Epidermal melanocyte (primary cell): ENCODE results near the gene RTP2.
"Not testable (repeated sequence)": the region's sequence is repeated elsewhere in the genome, so short reads cannot be mapped to it uniquely, and the experiment has no call there.

Experiments
- DNase-seq: peaks from one replicate; pipeline ENCODE4 v3.0.0; 2011; ENCODE audit warnings: low spot score; ENCODE audit not compliant: insufficient read length

Gene RTP2

GRCh38 chr3:187714404-187714979 is 12.1 kb upstream of the RTP2 start:
- peak; percentile 65 for DNase-seq

GRCh38 chr3:187713504-187713903 is 11.1 kb upstream of the RTP2 start:
- DNase-seq: no peak

- no peak for DNase-seq
These were observed 6.8 kb upstream of the RTP2 start for GRCh38 chr3:187709155-187709554.

- no peak for DNase-seq
These were observed 6.3 kb upstream of the RTP2 start for GRCh38 chr3:187708696-187709095.

- DNase-seq: no peak
These were observed 4.6 kb upstream of the RTP2 start for GRCh38 chr3:187706971-187707370.

- no peak for DNase-seq
These were observed 2.8 kb upstream of the RTP2 start for GRCh38 chr3:187705164-187705563.

GRCh38 chr3:187700249-187700648 is 2.1 kb downstream of the RTP2 start:
- no peak for DNase-seq

- DNase-seq: no peak
These were observed 3.6 kb downstream of the RTP2 start for GRCh38 chr3:187698499-187699399.

- no peak for DNase-seq
These were observed 6.3 kb downstream of the RTP2 start for GRCh38 chr3:187696021-187696420.

- DNase-seq: no peak
These were observed 6.9 kb downstream of the RTP2 start for GRCh38 chr3:187695449-187695848.

- DNase-seq: no peak
These were observed 7.6 kb downstream of the RTP2 start for GRCh38 chr3:187694801-187695200.

- no peak for DNase-seq
These were observed 8.9 kb downstream of the RTP2 start for GRCh38 chr3:187693431-187693830.

- no peak for DNase-seq
These were observed 12.4 kb downstream of the RTP2 start for GRCh38 chr3:187689984-187690383.

- no peak for DNase-seq
These were observed 15.6 kb downstream of the RTP2 start for GRCh38 chr3:187686621-187687273.

- no peak for DNase-seq
These were observed 16.4 kb downstream of the RTP2 start for GRCh38 chr3:187685948-187686347.

GRCh38 chr3:187684880-187685279 is 17.5 kb downstream of the RTP2 start:
- no peak for DNase-seq

- no peak for DNase-seq
These were observed 17.9 kb downstream of the RTP2 start for GRCh38 chr3:187684444-187684843.

- DNase-seq: not testable (repeated sequence)
These were observed 20.6 kb downstream of the RTP2 start for GRCh38 chr3:187681756-187682155.

GRCh38 chr3:187679638-187680396 is 22.5 kb downstream of the RTP2 start:
- peak; percentile 78 for DNase-seq

- peak; percentile 54 for DNase-seq
These were observed 23.6 kb downstream of the RTP2 start for GRCh38 chr3:187678726-187679268.

- no peak for DNase-seq
These were observed 24.8 kb downstream of the RTP2 start for GRCh38 chr3:187677604-187678003.
